ENCODE data around the gene ZMAT2. TPM values are rescaled to one million over a fixed set of nuclear protein-coding genes. Genes with fewer than 3 reads are reported as not detected.
"Not testable (repeated sequence)": the region's sequence is repeated elsewhere in the genome, so short reads cannot be mapped to it uniquely, and the experiment has no call there.

Gene ZMAT2
- total RNA-seq, 1 experiment from 2014 or later = 62.2 TPM

DNA sequence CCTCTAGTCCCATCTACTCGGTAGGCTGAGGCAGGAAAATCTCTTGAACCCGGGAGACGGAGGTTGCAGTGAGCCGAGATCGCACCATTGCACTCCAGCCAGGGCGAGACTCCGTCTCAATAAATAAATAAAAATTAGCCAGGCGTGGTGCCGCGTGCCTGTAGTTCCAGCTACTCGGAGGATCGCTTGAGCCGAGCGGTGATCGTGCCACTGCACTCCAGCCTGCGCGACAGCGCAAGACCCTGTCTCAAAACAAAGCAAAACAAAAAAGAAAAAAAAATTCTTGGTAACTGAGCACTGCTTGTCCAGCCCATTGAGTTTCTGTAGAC is 36.3 kb upstream of the ZMAT2 start:
- Histone ChIP-seq H3K4me3 (ENCODE audit: low read depth in 2 of 2, low read length in 2 of 2) (peak overlapping the region; percentile 94 to 96), H3K36me3 (ENCODE audit: control insufficient read depth, insufficient read depth, low read length) (peaks cover 17% of the 10 kb centered on the region), H3K27me3 (ENCODE audit: control insufficient read depth, insufficient read depth, low read length) (no peaks in the 10 kb centered on the region), H3K27ac (ENCODE audit: low read length) (peak overlapping the region; percentile 97), H3K9me3 (ENCODE audit: control insufficient read depth, insufficient read depth, low read depth, low read length) (no peaks in the 10 kb centered on the region), H3K4me1 (ENCODE audit: control insufficient read depth, insufficient read depth, low read length) (peaks cover 3% of the 10 kb centered on the region; the same call in 1 of the 2 replicates)
- ChIA-PET POLR2A (interaction anchor here (0.6 to 0.7 kb wide), 4 partner anchors 17 to 99 kb away, joined by 4 to 9 read pairs (median 7); no protein-coding TSS in a partner anchor), CTCF (interaction anchor here (0.6 kb wide), 1 partner anchor 55 kb away, joined by 6 read pairs; no protein-coding TSS in a partner anchor)
- intact Hi-C loops (cut with micrococcal nuclease; ENCODE audit: unreplicated experiment) = no loop called here
- TF ChIP-seq SIN3A (IDR thresholded peaks at IDR 0.05; ENCODE audit: borderline replicate concordance, insufficient read depth, low read depth, low read length) (no peak), POLR2AphosphoS5 (IDR thresholded peaks at IDR 0.05; ENCODE audit: low read depth, low read length) (no peak), TCF7L2 (IDR thresholded peaks at IDR 0.05; ENCODE audit: low read depth, low read length) (no peak)
- TF ChIP-seq, protein P1, sequence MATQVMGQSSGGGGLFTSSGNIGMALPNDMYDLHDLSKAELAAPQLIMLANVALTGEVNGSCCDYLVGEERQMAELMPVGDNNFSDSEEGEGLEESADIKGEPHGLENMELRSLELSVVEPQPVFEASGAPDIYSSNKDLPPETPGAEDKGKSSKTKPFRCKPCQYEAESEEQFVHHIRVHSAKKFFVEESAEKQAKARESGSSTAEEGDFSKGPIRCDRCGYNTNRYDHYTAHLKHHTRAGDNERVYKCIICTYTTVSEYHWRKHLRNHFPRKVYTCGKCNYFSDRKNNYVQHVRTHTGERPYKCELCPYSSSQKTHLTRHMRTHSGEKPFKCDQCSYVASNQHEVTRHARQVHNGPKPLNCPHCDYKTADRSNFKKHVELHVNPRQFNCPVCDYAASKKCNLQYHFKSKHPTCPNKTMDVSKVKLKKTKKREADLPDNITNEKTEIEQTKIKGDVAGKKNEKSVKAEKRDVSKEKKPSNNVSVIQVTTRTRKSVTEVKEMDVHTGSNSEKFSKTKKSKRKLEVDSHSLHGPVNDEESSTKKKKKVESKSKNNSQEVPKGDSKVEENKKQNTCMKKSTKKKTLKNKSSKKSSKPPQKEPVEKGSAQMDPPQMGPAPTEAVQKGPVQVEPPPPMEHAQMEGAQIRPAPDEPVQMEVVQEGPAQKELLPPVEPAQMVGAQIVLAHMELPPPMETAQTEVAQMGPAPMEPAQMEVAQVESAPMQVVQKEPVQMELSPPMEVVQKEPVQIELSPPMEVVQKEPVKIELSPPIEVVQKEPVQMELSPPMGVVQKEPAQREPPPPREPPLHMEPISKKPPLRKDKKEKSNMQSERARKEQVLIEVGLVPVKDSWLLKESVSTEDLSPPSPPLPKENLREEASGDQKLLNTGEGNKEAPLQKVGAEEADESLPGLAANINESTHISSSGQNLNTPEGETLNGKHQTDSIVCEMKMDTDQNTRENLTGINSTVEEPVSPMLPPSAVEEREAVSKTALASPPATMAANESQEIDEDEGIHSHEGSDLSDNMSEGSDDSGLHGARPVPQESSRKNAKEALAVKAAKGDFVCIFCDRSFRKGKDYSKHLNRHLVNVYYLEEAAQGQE (IDR thresholded peaks at IDR 0.05; ENCODE audit: insufficient read depth in 1 of 2, low read depth in 2 of 2, low read length in 1 of 2) = no peak
- TF ChIP-seq, protein P2, sequence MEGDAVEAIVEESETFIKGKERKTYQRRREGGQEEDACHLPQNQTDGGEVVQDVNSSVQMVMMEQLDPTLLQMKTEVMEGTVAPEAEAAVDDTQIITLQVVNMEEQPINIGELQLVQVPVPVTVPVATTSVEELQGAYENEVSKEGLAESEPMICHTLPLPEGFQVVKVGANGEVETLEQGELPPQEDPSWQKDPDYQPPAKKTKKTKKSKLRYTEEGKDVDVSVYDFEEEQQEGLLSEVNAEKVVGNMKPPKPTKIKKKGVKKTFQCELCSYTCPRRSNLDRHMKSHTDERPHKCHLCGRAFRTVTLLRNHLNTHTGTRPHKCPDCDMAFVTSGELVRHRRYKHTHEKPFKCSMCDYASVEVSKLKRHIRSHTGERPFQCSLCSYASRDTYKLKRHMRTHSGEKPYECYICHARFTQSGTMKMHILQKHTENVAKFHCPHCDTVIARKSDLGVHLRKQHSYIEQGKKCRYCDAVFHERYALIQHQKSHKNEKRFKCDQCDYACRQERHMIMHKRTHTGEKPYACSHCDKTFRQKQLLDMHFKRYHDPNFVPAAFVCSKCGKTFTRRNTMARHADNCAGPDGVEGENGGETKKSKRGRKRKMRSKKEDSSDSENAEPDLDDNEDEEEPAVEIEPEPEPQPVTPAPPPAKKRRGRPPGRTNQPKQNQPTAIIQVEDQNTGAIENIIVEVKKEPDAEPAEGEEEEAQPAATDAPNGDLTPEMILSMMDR (IDR thresholded peaks at IDR 0.05) = no peak
- no peak for DNase-seq (ENCODE audit: low read depth, low spot score)
- no TSS peak for BruUV-seq (replicated peaks)
- in situ Hi-C loops (cut with HindIII; ENCODE audit: low pct_unique_long_range_greater_than_20kb, low sequenced_read_pairs) = no loop called here
- ATAC-seq = peak; percentile 15

DNA sequence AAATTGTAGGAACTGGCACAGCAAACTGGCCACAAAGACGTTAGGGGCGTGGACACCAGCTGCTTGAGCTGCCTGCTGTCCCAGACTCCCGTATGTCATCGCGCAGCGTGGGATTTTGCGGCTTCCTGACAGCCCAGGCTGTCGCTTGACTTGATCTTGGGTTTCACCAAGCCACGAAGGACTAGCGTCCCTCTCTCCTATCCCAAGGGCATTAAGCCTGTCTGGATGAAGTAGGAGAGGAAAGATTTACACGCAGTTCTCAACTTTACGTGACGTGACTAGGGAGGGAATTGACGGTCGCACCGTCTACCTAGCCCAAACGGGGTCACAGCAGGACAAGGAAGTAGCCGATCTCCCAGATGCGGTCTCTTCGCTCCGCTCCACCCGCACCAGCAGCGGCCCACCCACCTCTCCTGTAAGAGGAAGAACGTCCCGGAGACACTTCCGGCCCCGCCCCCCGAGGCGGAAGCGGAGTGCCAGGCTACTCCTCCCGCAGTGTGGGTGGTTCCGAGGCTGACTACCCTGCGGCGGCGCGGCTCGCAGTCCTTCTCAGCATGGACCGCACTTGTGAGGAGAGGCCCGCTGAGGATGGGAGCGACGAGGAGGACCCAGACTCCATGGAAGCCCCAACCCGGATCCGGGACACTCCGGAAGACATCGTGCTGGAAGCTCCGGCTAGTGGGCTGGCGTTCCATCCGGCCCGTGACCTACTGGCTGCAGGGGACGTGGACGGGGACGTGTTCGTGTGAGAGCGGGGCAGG is 35.7 kb upstream of the ZMAT2 start, which contains the start of gene WDR55:
Gene WDR55, plus strand, starts transcription at position 546 of the 761 bp plus-strand sequence. Its CDS starts 9 bp downstream, at position 555.
- TSS peak; percentile 99 for BruUV-seq (replicated peaks)
- ATAC-seq (peak; percentile 99), DNase-seq (ENCODE audit: low read depth, low spot score) (peak; percentile 69)
- ChIA-PET CTCF (interaction anchor here (0.6 kb wide), 1 partner anchor 54 kb away, joined by 6 read pairs; no protein-coding TSS in a partner anchor), POLR2A (interaction anchor here (0.6 to 0.7 kb wide), 2 partner anchors 97 to 99 kb away, joined by 8 to 9 read pairs; no protein-coding TSS in a partner anchor)
- in situ Hi-C loops (cut with HindIII; ENCODE audit: low pct_unique_long_range_greater_than_20kb, low sequenced_read_pairs) (no loop called here), intact Hi-C loops (cut with micrococcal nuclease; ENCODE audit: unreplicated experiment) (no loop called here)
- H3K9me3 ChIP-seq (ENCODE audit: control insufficient read depth, insufficient read depth, low read depth, low read length) = no peaks in the 10 kb centered on the region
- TF ChIP-seq SIN3A (IDR thresholded peaks at IDR 0.05; ENCODE audit: borderline replicate concordance, insufficient read depth, low read depth, low read length) = peak; percentile 86; the same call in 1 of the 2 replicates
- TF ChIP-seq, protein P1 (IDR thresholded peaks at IDR 0.05; ENCODE audit: insufficient read depth in 1 of 2, low read depth in 2 of 2, low read length in 1 of 2) = 0 out of 4 replicates have a peak, but pooled peaks of 1 of the 2 experiments have one; percentile 41
- TF ChIP-seq POLR2AphosphoS5 (IDR thresholded peaks at IDR 0.05; ENCODE audit: low read depth, low read length) = peak; percentile 93
- peak; percentile 56 for TF ChIP-seq TCF7L2 (IDR thresholded peaks at IDR 0.05; ENCODE audit: low read depth, low read length)
- TF ChIP-seq, protein P2 (IDR thresholded peaks at IDR 0.05) = no peak
- peaks cover 3% of the 10 kb centered on the region; the same call in 1 of the 2 replicates for H3K4me1 ChIP-seq (ENCODE audit: control insufficient read depth, insufficient read depth, low read length)
- peak within 1 kb of the TSS; percentile 94 to 96 for H3K4me3 ChIP-seq (ENCODE audit: low read depth in 2 of 2, low read length in 2 of 2)
- H3K27me3 ChIP-seq (ENCODE audit: control insufficient read depth, insufficient read depth, low read length) = no peaks in the 10 kb centered on the region
- peak within 1 kb of the TSS; percentile 97 for H3K27ac ChIP-seq (ENCODE audit: low read length)
- H3K36me3 ChIP-seq (ENCODE audit: control insufficient read depth, insufficient read depth, low read length) = peaks cover 13% of the 10 kb centered on the region

DNA sequence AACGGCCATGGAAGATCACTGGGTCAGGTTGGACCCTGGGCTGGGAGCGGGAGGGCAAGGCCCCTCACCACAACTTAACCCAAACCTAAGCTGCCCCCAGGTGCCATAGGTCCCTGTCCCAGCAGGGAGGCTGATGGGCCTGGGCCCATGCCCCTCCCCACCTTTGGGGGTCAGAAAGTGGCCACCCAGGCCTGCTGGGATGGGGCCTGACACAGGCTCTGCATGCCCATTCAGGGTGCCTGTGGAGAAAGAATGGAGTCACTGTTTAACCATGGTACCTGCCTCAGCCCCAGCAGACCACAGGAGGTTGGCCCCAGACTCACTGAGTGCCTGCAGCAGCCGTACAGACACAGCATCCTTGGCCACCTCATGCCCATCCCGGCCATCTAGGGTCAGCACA is 29.2 kb upstream of the ZMAT2 start:
- POLR2A ChIA-PET; intact Hi-C loops (cut with micrococcal nuclease; ENCODE audit: unreplicated experiment); CTCF ChIA-PET: not testable (repeated sequence)

More for the DNA sequence above, 29.2 kb upstream of the ZMAT2 start:
- DNase-seq (ENCODE audit: low read depth, low spot score); BruUV-seq (replicated peaks); H3K27ac ChIP-seq (ENCODE audit: low read length); in situ Hi-C loops (cut with HindIII; ENCODE audit: low pct_unique_long_range_greater_than_20kb, low sequenced_read_pairs); H3K4me3 ChIP-seq (ENCODE audit: low read depth in 2 of 2, low read length in 2 of 2); H3K9me3 ChIP-seq (ENCODE audit: control insufficient read depth, insufficient read depth, low read depth, low read length); H3K27me3 ChIP-seq (ENCODE audit: control insufficient read depth, insufficient read depth, low read length); H3K36me3 ChIP-seq (ENCODE audit: control insufficient read depth, insufficient read depth, low read length); H3K4me1 ChIP-seq (ENCODE audit: control insufficient read depth, insufficient read depth, low read length): not testable (repeated sequence)
- ATAC-seq = peak; percentile 31

All from Panc1 (cell line).